HUES6 (cell line): Measurements from ENCODE around the gene FAM120A.
A peak's percentile ranks its signal among the peaks of the same experiment; 100 is the strongest.
"Not testable (repeated sequence)": the region's sequence is repeated elsewhere in the genome, so short reads cannot be mapped to it uniquely, and the experiment has no call there.

Experiments
- H3K27ac ChIP-seq: 2 replicates; pipeline ENCODE4 v1.7.0; 2013; ENCODE audit warnings: low read depth, mild to moderate bottlenecking, low read length, inconsistent platforms
- H3K27me3 ChIP-seq: 2 replicates; pipeline ENCODE4 v1.6.1; 2013; ENCODE audit warnings: low read length; ENCODE audit not compliant: control insufficient read depth, insufficient read depth
- H3K36me3 ChIP-seq: 2 replicates; pipeline ENCODE4 v1.6.1; 2013; ENCODE audit warnings: low read length; ENCODE audit not compliant: control insufficient read depth, insufficient read depth
- H3K4me1 ChIP-seq: 2 replicates; pipeline ENCODE4 v1.6.1; 2013; ENCODE audit warnings: low read length; ENCODE audit not compliant: control insufficient read depth, insufficient read depth
- H3K4me3 ChIP-seq: 2 replicates; pipeline ENCODE4 v1.5.1; 2013; ENCODE audit warnings: low read depth, low read length
- H3K9ac ChIP-seq: one replicate; pipeline ENCODE4 v1.6.1; 2013; ENCODE audit warnings: mild to moderate bottlenecking, low read length
- H3K9me3 ChIP-seq: 2 replicates; pipeline ENCODE4 v1.6.1; 2013; ENCODE audit warnings: low read depth, low read length; ENCODE audit not compliant: control insufficient read depth, insufficient read depth

The FAM120A gene

GRCh38 chr9:93432964-93433363 is 18.5 kb upstream of the FAM120A start:
- Histone ChIP-seq H3K4me1 (no peaks in the 10 kb centered on the region), H3K4me3 (no peak overlapping the region), H3K9ac (no peak overlapping the region), H3K9me3 (no peaks in the 10 kb centered on the region), H3K27me3 (no peaks in the 10 kb centered on the region), H3K36me3 (no peaks in the 10 kb centered on the region), H3K27ac (no peak overlapping the region)

GRCh38 chr9:93434056-93434455 is 17.4 kb upstream of the FAM120A start:
- H3K36me3 ChIP-seq: no peaks in the 10 kb centered on the region
- H3K9ac ChIP-seq: no peak overlapping the region
- no peaks in the 10 kb centered on the region for H3K9me3 ChIP-seq
- no peak overlapping the region for H3K4me3 ChIP-seq
- H3K27me3 ChIP-seq: no peaks in the 10 kb centered on the region
- H3K27ac ChIP-seq: no peak overlapping the region
- H3K4me1 ChIP-seq: no peaks in the 10 kb centered on the region

- Histone ChIP-seq H3K9me3 (no peaks in the 10 kb centered on the region), H3K4me3 (no peak overlapping the region), H3K36me3 (no peaks in the 10 kb centered on the region), H3K4me1 (no peaks in the 10 kb centered on the region), H3K9ac (no peak overlapping the region), H3K27ac (no peak overlapping the region), H3K27me3 (no peaks in the 10 kb centered on the region)
Observed at GRCh38 chr9:93435386-93435785, 16.1 kb upstream of the FAM120A start.

- Histone ChIP-seq H3K4me1 (no peaks in the 10 kb centered on the region), H3K36me3 (no peaks in the 10 kb centered on the region), H3K4me3 (no peak overlapping the region), H3K9me3 (no peaks in the 10 kb centered on the region), H3K27me3 (no peaks in the 10 kb centered on the region), H3K9ac (no peak overlapping the region), H3K27ac (no peak overlapping the region)
Observed at GRCh38 chr9:93436218-93436617, 15.3 kb upstream of the FAM120A start.

- Histone ChIP-seq H3K27me3 (no peaks in the 10 kb centered on the region), H3K36me3 (no peaks in the 10 kb centered on the region), H3K4me3 (no peak overlapping the region), H3K27ac (no peak overlapping the region), H3K9me3 (no peaks in the 10 kb centered on the region), H3K4me1 (no peaks in the 10 kb centered on the region), H3K9ac (no peak overlapping the region)
Observed at GRCh38 chr9:93436655-93437407, 14.7 kb upstream of the FAM120A start.

- no peaks in the 10 kb centered on the region for H3K4me1 ChIP-seq
- no peak overlapping the region for H3K4me3 ChIP-seq
- no peak overlapping the region for H3K27ac ChIP-seq
- H3K9ac ChIP-seq: no peak overlapping the region
- H3K36me3 ChIP-seq: no peaks in the 10 kb centered on the region
- H3K27me3 ChIP-seq: no peaks in the 10 kb centered on the region
- no peaks in the 10 kb centered on the region for H3K9me3 ChIP-seq
Observed at GRCh38 chr9:93437996-93438395, 13.5 kb upstream of the FAM120A start.

GRCh38 chr9:93439301-93439700 is 12.2 kb upstream of the FAM120A start:
- not testable (repeated sequence) for H3K27me3 ChIP-seq, H3K9ac ChIP-seq, H3K27ac ChIP-seq, H3K9me3 ChIP-seq, H3K36me3 ChIP-seq, H3K4me3 ChIP-seq, H3K4me1 ChIP-seq

- Histone ChIP-seq H3K36me3 (peaks cover 5% of the 10 kb centered on the region), H3K4me3 (no peak overlapping the region), H3K27me3 (no peaks in the 10 kb centered on the region), H3K9me3 (no peaks in the 10 kb centered on the region), H3K4me1 (no peaks in the 10 kb centered on the region), H3K27ac (no peak overlapping the region), H3K9ac (no peak overlapping the region)
Observed at GRCh38 chr9:93440896-93441580, 10.4 kb upstream of the FAM120A start.

- no peaks in the 10 kb centered on the region for H3K27me3 ChIP-seq
- no peaks in the 10 kb centered on the region for H3K9me3 ChIP-seq
- H3K9ac ChIP-seq: no peak overlapping the region
- no peaks in the 10 kb centered on the region for H3K4me1 ChIP-seq
- peaks cover 33% of the 10 kb centered on the region for H3K36me3 ChIP-seq
- H3K27ac ChIP-seq: no peak overlapping the region
- no peak overlapping the region for H3K4me3 ChIP-seq
Observed at GRCh38 chr9:93446073-93446472, 5.4 kb upstream of the FAM120A start.

GRCh38 chr9:93447655-93448054 is 3.8 kb upstream of the FAM120A start:
- Histone ChIP-seq H3K9me3 (no peaks in the 10 kb centered on the region), H3K27ac (no peak overlapping the region), H3K36me3 (peaks cover 33% of the 10 kb centered on the region), H3K27me3 (no peaks in the 10 kb centered on the region), H3K4me1 (no peaks in the 10 kb centered on the region), H3K4me3 (no peak overlapping the region), H3K9ac (no peak overlapping the region)

- Histone ChIP-seq H3K4me3 (peak overlapping the region; percentile 99), H3K27me3 (no peaks in the 10 kb centered on the region), H3K4me1 (peaks cover 6% of the 10 kb centered on the region; the same call in 1 of the 2 replicates), H3K36me3 (peaks cover 18% of the 10 kb centered on the region), H3K27ac (peak overlapping the region; percentile 88; the same call in 1 of the 2 replicates), H3K9me3 (no peaks in the 10 kb centered on the region), H3K9ac (peak overlapping the region; percentile 95)
Observed at GRCh38 chr9:93451849-93452709, 594 bp downstream of the FAM120A start.
